M059J (cell line): ENCODE measurements around the gene LBHD1. TPM values are rescaled to one million over a fixed set of nuclear protein-coding genes. Genes with fewer than 3 reads are reported as not detected.
"Not testable (repeated sequence)": the region's sequence is repeated elsewhere in the genome, so short reads cannot be mapped to it uniquely, and the experiment has no call there.

Source experiments
- DNase-seq: peaks from one replicate; pipeline ENCODE4 v3.0.0-alpha.2; 2012; ENCODE audit warnings: low read depth
- total RNA-seq: library from RNA; depleted of rRNA; stranded (reverse); fragments of >200 nt; shearing (Covaris generic); gene quantifications from 2 replicates; pipeline ENCODE4 v1.2.3, GENCODE V29; 2014; rRNA removed

LBHD1 gene
- 3.8 and 6.1 TPM in 2 replicates for total RNA-seq

DNA sequence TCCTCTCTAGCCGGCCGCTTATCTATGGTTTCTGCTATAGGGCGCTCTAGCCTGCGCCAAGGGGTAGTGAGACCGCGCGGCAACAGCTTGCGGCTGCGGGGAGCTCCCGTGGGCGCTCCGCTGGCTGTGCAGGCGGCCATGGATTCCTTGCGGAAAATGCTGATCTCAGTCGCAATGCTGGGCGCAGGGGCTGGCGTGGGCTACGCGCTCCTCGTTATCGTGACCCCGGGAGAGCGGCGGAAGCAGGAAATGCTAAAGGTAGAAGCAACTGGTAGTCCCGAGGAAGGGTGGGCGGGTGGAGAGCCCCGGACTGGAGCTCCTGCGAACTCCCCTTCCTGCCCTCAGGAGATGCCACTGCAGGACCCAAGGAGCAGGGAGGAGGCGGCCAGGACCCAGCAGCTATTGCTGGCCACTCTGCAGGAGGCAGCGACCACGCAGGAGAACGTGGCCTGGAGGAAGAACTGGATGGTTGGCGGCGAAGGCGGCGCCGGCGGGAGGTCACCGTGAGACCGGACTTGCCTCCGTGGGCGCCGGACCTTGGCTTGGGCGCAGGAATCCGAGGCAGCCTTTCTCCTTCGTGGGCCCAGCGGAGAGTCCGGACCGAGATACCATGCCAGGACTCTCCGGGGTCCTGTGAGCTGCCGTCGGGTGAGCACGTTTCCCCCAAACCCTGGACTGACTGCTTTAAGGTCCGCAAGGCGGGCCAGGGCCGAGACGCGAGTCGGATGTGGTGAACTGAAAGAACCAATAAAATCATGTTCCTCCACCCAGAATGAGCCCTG lies at the start of gene LBHD1, which contains the start of gene UQCC3:
LBHD1 (minus strand) TSS at position 660 of the 782 bp plus-strand sequence. CDS start 2,236 bp downstream, outside the sequence.
UQCC3 (plus strand) TSS at position 66 of the 782 bp plus-strand sequence; CDS start at position 139, 73 bp downstream.
- DNase-seq, result peak; percentile 84

DNA sequence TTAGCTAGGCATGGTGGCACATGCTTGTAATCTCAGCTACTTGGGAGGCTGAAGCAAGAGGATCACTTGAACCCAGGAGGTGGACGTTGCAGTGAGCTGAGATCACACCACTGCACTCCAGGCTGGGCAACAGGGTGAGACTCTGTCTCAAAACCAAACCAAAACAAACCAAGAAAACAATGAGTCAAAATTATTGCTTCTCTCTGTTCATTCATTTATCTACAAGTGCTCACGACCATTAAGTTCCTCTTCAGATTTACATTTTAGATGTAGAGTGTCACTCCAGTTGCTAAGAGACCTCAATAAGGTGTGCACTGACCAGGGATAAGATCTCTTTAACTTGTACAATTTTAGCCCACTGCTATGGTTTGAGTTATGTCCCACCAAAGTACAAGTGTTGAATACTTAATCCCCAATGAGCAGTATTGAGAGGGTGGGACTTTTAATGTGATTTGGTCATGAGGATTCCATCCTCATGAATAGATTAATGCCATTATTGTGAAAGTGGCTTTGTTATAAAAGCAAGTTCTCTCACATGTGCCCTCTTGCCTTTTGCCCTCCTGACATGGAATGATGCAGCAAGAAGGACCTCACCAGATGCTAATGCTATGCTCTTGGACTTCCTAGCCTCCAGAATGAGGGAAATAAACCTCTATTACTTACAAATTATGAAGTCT lies 47.4 kb upstream of the LBHD1 start:
- no peak for DNase-seq

GRCh38 chr11:62716816-62717215 lies 44.7 kb upstream of the LBHD1 start:
- DNase-seq, result no peak

- DNase-seq, result no peak
Observed at GRCh38 chr11:62716206-62716605, 44.1 kb upstream of the LBHD1 start.

GRCh38 chr11:62715150-62716130 lies 43.4 kb upstream of the LBHD1 start:
- no peak for DNase-seq

DNA sequence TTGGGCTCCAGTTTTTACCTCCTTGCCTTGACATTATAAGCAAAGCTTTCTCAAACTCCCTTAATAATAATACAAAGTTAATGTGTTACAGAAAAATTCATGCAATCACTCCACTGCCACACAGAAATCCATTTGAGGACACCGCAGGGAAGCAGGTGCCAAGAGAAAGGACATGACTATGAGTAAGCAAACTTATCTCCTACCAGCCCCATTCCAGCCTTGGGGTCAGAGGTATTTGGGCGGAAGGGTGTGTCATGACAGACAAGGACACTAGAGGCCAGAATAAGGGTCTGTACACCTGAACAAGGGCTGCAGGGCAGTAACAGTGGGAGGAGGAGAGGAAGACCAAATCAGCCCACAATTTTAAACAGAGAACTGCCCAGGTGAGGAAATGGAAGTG lies 41.3 kb upstream of the LBHD1 start:
- DNase-seq, result no peak

- no peak for DNase-seq
Observed at GRCh38 chr11:62712861-62713260, 40.8 kb upstream of the LBHD1 start.

GRCh38 chr11:62712276-62712812 lies 40.3 kb upstream of the LBHD1 start:
- DNase-seq, result no peak

GRCh38 chr11:62710001-62710345 lies 37.9 kb upstream of the LBHD1 start:
- peak; percentile 62 for DNase-seq

DNA sequence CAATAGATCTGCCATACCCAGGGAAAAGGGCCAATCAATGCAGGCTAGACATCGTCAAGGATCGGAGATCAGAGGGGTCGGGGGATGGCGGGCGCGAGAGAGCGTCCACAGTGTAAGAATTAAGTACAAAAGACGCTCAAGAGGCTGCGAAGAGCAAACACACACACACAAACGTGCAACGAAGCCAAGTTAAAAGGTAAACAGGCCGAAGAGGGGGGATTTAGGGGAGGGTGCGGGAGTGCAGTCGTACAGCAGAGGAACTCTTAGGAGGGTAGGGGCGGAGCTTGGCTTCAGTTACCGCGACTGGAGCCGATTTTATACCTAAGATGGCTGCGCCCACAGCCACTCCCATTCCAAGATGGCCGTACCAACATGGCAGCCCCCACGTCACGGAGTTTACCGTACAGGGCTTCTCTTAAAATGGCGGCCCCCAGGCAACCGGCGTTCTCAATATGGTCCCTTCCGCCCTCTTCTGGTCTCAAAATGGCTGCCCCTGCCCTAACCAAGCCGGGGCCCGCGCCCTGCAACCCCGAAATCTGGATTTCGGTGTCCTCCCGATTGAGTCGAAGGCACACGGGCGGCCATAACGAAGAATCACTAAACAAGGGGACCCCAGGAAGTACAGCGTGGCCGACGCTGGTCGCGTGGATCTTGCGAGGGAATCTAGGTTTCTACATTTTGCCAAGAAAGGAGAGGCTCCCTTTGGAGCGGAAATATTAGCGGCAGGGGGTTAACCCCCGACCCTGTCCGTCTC lies 37.4 kb upstream of the LBHD1 start:
- peak; percentile 98 for DNase-seq

DNA sequence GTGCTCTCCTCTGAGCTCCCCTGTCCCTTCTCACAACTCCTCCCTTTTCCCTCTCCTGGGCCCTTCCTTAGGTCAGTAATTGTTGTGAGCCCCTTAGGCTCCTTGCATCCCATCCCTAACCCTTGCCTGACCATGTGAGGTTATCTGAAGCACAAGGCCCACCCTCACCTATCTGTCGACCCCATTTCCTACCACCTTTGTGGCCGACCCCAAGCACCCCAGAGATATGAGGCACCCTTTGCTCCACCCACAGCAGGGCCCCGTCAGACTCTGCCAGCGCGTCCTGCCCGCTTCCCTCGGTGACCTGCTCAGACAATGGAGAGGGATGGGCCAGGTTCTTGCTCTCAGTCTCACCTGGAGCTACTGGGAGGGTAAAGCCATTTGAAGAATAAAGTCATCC lies 36.7 kb upstream of the LBHD1 start:
- no peak for DNase-seq

DNA sequence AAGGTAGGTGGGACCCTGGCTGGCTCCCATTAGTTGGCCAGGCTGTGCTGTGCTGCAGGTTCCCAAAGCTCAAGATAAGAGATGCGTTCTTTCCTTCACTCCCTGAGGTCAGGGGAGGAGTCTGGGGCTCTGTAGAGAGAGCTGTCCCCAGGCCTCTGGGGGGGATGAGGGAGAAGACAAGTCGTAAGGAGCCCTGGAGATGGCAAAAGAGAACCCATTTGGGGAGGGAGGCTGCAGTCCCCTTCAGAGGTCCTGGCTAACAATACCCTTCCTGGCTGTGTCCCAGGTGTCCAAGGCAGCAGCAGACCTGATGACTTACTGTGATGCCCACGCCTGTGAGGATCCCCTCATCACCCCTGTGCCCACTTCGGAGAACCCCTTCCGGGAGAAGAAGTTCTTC lies 36.3 kb upstream of the LBHD1 start:
- DNase-seq, result no peak

DNA sequence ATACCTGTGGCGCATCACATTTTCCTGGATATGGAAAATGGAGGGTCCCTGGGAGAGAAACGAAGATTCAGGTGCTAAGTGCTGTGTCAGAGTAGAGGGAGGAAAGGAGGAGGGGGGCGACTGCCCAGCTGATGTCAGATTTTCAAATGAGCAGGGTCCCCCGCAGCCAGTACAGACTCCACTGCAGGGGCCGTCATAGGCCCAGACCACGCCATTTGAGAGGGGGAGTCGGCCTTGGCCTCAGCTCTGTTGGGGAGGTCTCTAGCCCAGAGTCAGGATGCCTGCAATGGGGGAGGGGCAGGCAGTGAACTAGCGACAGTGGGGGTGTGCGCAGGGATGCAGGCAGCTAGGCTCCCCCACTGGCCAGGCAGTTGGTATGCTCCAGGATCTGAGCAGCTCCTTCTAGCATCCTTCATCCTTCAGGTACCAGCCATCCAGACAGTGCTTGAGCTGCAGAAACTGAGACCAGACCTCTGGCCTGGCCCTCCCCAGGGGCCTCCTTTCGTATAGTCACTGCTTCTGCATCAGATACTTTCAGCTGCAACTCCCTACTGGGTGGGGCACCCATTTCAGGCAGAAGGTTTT lies 35.3 kb upstream of the LBHD1 start, which contains the start of the genes BSCL2 and GNG3:
BSCL2 (minus strand) TSS at position 148 of the 585 bp plus-strand sequence. CDS start 229 bp downstream, outside the sequence.
GNG3 (plus strand) TSS at position 400 of the 585 bp plus-strand sequence. CDS start 620 bp downstream, outside the sequence.
- DNase-seq, result no peak

- DNase-seq, result no peak
Observed at GRCh38 chr11:62706850-62707247, 34.8 kb upstream of the LBHD1 start.

- peak; percentile 94 for DNase-seq
Observed at GRCh38 chr11:62705880-62706849, 34.1 kb upstream of the LBHD1 start.

- peak; percentile 50 for DNase-seq
Observed at GRCh38 chr11:62705413-62705812, 33.3 kb upstream of the LBHD1 start.

GRCh38 chr11:62703921-62704320 lies 31.9 kb upstream of the LBHD1 start:
- not testable (repeated sequence) for DNase-seq

- no peak for DNase-seq
Observed at GRCh38 chr11:62702246-62702645, 30.2 kb upstream of the LBHD1 start.
